Neural crest cell (in vitro differentiated cells): ENCODE measurements around the gene DNAAF5. TPM values are rescaled to one million over a fixed set of nuclear protein-coding genes. Genes with fewer than 3 reads are reported as not detected.

ENCODE experiments used
- DNase-seq: peaks from one replicate; pipeline ENCODE4 v3.0.0; 2021; ENCODE audit warnings: low read depth, mixed read lengths, low spot score
- H3K27ac Mint-ChIP-seq: one replicate; pipeline ENCODE4 v1.8.0; 2021; ENCODE audit warnings: mild to moderate bottlenecking, mixed read lengths; ENCODE audit not compliant: unreplicated experiment
- H3K27me3 Mint-ChIP-seq: 2 replicates; pipeline ENCODE4 v1.8.0; 2021; ENCODE audit warnings: low read depth, mild to moderate bottlenecking, mixed read lengths
- H3K36me3 Mint-ChIP-seq: 2 replicates; pipeline ENCODE4 v1.8.0; 2021; ENCODE audit warnings: low read depth, mild to moderate bottlenecking, mixed read lengths
- H3K4me1 Mint-ChIP-seq: 2 replicates; pipeline ENCODE4 v1.8.0; 2021; ENCODE audit warnings: mixed read lengths
- H3K4me3 Mint-ChIP-seq: one replicate; pipeline ENCODE4 v1.8.0; 2021; ENCODE audit warnings: mild to moderate bottlenecking, mixed read lengths
- H3K9me3 Mint-ChIP-seq: 2 replicates; pipeline ENCODE4 v1.8.0; 2021; ENCODE audit warnings: mixed read lengths
- total RNA-seq: library from RNA; stranded (reverse); gene quantifications from 2 replicates; pipeline ENCODE4 v1.2.1, GENCODE V29; 2021
- TF ChIP-seq, protein P1 (sequence below): fragments of 200-600 bp; sonication (generic); conservative IDR thresholded peaks from 2 replicates; pipeline ENCODE4 v1.5.0; 2021; ENCODE audit warnings: antibody characterized with exemption, mild to moderate bottlenecking

Gene DNAAF5
- total RNA-seq, 1 donor from 2014 or later = 54.2 TPM

DNA sequence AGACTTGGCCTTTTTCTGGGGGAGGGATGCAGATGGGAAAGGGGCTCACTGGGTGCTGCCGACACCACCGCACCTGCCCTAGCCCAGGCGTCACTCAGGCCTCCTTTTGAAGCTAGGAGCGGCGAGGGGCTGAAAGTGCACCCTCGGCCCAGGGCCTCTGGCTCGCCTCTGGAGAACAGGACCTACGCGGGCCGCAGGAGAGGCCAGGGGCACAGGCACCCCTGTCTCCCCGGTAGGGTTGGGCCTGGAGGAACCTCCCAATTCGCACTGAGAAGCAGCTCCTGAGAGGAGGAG, 47.1 kb downstream of the DNAAF5 start:
- Mint-ChIP-seq H3K4me1 (no peaks in the 10 kb centered on the region), H3K9me3 (no peaks in the 10 kb centered on the region), H3K27ac (no peak overlapping the region), H3K4me3 (no peak overlapping the region), H3K36me3 (peaks cover 10% of the 10 kb centered on the region), H3K27me3 (no peaks in the 10 kb centered on the region)
- no peak for DNase-seq
- TF ChIP-seq, protein P1, sequence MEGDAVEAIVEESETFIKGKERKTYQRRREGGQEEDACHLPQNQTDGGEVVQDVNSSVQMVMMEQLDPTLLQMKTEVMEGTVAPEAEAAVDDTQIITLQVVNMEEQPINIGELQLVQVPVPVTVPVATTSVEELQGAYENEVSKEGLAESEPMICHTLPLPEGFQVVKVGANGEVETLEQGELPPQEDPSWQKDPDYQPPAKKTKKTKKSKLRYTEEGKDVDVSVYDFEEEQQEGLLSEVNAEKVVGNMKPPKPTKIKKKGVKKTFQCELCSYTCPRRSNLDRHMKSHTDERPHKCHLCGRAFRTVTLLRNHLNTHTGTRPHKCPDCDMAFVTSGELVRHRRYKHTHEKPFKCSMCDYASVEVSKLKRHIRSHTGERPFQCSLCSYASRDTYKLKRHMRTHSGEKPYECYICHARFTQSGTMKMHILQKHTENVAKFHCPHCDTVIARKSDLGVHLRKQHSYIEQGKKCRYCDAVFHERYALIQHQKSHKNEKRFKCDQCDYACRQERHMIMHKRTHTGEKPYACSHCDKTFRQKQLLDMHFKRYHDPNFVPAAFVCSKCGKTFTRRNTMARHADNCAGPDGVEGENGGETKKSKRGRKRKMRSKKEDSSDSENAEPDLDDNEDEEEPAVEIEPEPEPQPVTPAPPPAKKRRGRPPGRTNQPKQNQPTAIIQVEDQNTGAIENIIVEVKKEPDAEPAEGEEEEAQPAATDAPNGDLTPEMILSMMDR = no peak

DNA sequence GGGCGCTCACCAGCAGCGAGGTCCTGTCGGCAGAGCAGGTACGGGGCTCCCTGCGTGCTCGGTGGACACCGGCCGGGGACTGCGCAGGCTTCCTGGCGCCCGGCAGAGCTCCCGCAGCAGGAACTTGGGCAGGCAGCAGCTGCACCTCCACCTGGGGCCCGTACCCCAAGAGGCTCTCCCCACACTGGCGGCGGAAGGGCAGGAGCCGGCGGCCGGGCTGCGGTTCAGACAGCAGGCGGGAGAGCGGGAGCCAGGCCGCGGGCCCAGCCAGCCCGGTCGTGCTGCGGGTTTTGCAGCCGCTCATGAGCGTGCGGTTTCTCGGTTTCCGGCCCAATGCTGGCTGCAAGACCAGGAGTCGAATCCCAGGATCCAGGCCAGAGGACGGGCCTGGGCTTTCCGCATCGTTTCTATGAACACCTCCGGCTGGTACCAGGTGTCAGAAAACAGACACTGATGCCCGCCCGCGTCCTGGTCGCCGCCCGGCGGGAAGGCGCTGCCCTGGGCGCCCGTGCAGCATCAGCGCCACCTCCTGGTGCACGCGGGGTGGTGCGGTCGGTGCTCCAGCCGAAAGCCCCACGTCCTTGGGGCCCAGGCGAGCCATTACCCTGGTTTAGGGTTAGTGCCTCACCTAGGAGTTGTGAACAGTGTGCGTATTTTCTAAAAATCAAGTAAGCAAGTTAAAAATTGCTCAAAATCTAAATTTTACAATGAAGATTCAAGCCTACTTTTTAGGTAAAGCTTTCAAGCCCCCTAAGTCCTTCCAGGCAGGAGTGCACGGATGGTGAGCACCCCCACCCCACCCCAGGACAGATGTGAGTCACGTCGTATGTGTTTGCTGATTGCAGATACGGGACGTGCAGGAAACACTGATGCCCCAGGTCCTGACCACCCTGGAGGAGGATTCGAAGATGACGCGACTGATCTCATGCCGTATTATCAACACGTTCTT, 47.9 kb downstream of the DNAAF5 start:
- TF ChIP-seq, protein P1 = peak; percentile 96
- no peaks in the 10 kb centered on the region for H3K4me1 Mint-ChIP-seq
- H3K27me3 Mint-ChIP-seq = no peaks in the 10 kb centered on the region
- DNase-seq = peak; percentile 74
- H3K9me3 Mint-ChIP-seq = no peaks in the 10 kb centered on the region
- peaks cover 10% of the 10 kb centered on the region for H3K36me3 Mint-ChIP-seq
- no peak overlapping the region for H3K4me3 Mint-ChIP-seq
- H3K27ac Mint-ChIP-seq = no peak overlapping the region

DNA sequence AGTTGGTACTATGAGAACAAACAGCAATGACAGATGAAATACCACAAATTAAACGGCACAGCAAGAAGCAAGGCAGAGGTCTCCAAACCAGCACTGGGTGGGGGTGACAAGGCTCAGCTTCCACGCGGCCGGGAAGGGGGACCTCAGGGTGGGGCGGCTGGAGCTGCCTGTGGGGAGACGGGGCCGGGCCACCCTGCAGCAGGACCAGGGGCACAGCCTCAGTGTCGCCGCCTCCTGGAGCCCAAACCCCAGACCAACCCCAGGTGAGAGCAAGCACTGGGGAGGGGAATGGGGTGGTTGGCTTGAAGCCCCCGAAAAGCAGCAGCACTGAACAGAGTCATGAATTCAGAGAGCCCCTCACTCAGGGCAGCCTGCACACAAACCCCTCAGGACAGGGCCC, 49.9 kb downstream of the DNAAF5 start:
- Mint-ChIP-seq H3K36me3 (peaks cover 15% of the 10 kb centered on the region), H3K9me3 (no peaks in the 10 kb centered on the region), H3K27me3 (no peaks in the 10 kb centered on the region), H3K27ac (no peak overlapping the region), H3K4me3 (no peak overlapping the region), H3K4me1 (no peaks in the 10 kb centered on the region)
- TF ChIP-seq, protein P1 = no peak
- no peak for DNase-seq

DNA sequence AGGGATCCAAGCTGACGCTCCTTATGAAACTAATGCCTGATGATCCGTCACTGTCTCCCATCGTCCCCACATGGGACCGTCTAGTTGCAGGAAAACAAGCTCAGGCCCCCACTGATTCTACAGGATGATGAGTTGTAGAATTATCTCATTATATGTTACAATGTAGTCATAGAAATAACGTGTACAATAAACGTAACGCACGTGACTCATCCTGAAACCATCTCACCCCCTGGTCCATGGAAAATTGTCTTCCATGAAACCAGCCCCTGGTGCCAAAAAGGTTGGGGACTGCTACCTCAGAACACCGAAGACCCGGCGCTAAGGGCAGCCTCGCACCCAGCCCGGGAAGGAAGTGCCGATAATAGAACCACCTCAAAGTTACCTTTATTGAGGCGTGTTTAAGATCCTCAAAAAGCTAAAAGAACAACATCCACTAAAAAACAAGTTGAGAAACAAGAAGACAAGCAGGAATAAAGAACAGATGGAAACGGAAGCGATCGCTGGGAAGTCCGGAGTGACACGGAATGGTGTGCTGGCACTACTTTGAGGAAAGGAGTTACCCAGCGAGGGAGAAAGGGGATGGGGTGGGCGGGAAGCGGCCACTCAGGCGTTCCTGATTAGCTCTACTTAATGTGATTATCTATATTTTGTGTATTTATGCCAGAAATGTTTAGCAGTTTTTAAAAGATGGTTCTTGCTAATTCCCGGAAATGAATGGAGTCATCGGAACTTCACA, 50.7 kb downstream of the DNAAF5 start:
- Mint-ChIP-seq H3K4me1 (no peaks in the 10 kb centered on the region), H3K27ac (no peak overlapping the region), H3K9me3 (no peaks in the 10 kb centered on the region), H3K27me3 (no peaks in the 10 kb centered on the region), H3K4me3 (no peak overlapping the region), H3K36me3 (peaks cover 21% of the 10 kb centered on the region)
- no peak for DNase-seq
- TF ChIP-seq, protein P1 = no peak

DNA sequence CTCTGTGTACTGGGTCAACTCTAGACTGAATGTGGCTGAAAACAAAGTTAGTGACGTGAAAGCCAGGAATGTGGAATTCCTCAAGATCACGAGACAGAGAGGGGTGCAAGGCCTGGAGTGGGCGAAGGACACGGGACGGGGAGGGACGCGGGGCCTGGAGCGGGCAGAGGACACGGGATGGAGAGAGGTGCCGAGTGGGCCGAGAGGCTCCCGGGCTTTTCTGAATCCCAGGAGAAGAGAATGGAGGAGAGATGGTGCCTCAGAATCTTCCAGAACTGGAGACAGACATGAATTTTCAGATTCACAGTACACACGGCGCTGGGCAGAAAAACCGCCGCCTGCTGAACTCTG, 51.2 kb downstream of the DNAAF5 start:
- no peaks in the 10 kb centered on the region for H3K27me3 Mint-ChIP-seq
- no peak for DNase-seq
- no peaks in the 10 kb centered on the region for H3K9me3 Mint-ChIP-seq
- H3K4me3 Mint-ChIP-seq = no peak overlapping the region
- TF ChIP-seq, protein P1 = no peak
- H3K4me1 Mint-ChIP-seq = no peaks in the 10 kb centered on the region
- no peak overlapping the region for H3K27ac Mint-ChIP-seq
- H3K36me3 Mint-ChIP-seq = peaks cover 22% of the 10 kb centered on the region
